ENCODE measurements around the gene RPL18A.
A peak's percentile ranks its signal among the peaks of the same experiment; 100 is the strongest.
"Not testable (repeated sequence)": the region's sequence is repeated elsewhere in the genome, so short reads cannot be mapped to it uniquely, and the experiment has no call there.

RPL18A gene

GRCh38 chr19:17866964-17867486, 7.3 kb downstream of the RPL18A start:
- DNase-seq: no peak

- DNase-seq: no peak
Observed at GRCh38 chr19:17868669-17869068, 9.0 kb downstream of the RPL18A start.

- DNase-seq: no peak
Observed at GRCh38 chr19:17869114-17869608, 9.5 kb downstream of the RPL18A start.

- DNase-seq: no peak
Observed at GRCh38 chr19:17871032-17871877, 11.5 kb downstream of the RPL18A start.

- no peak for DNase-seq
Observed at GRCh38 chr19:17871878-17872250, 12.2 kb downstream of the RPL18A start, which contains the start of gene SLC5A5. Gene SLC5A5 (plus strand): TSS chr19:17871945. CDS start chr19:17872320, 375 bp downstream.

GRCh38 chr19:17872251-17873001, 12.7 kb downstream of the RPL18A start:
- DNase-seq: peak; percentile 46

GRCh38 chr19:17873786-17874757, 14.4 kb downstream of the RPL18A start:
- DNase-seq: peak; percentile 71

- DNase-seq: no peak
Observed at GRCh38 chr19:17874758-17875135, 15.0 kb downstream of the RPL18A start.

- DNase-seq: no peak
Observed at GRCh38 chr19:17877696-17878095, 18.0 kb downstream of the RPL18A start.

GRCh38 chr19:17879466-17879865, 19.8 kb downstream of the RPL18A start:
- no peak for DNase-seq

GRCh38 chr19:17881701-17882100, 22.0 kb downstream of the RPL18A start:
- DNase-seq: no peak

GRCh38 chr19:17883627-17884410, 24.1 kb downstream of the RPL18A start:
- no peak for DNase-seq

GRCh38 chr19:17886515-17886914, 26.8 kb downstream of the RPL18A start:
- DNase-seq: no peak

- DNase-seq: not testable (repeated sequence)
Observed at GRCh38 chr19:17887221-17887620, 27.5 kb downstream of the RPL18A start.

GRCh38 chr19:17888260-17888659, 28.6 kb downstream of the RPL18A start:
- no peak for DNase-seq

GRCh38 chr19:17889609-17890214, 30.0 kb downstream of the RPL18A start:
- DNase-seq: no peak

- no peak for DNase-seq
Observed at GRCh38 chr19:17893766-17894165, 34.1 kb downstream of the RPL18A start.

- no peak for DNase-seq
Observed at GRCh38 chr19:17902701-17903100, 43.0 kb downstream of the RPL18A start.

GRCh38 chr19:17908244-17908643, 48.5 kb downstream of the RPL18A start:
- no peak for DNase-seq

GRCh38 chr19:17909003-17909732, 49.5 kb downstream of the RPL18A start:
- DNase-seq: no peak
